Naive thymus-derived CD8-positive, alpha-beta T cell (primary cell): ENCODE data around the gene RCOR1. TPM values are rescaled to one million over a fixed set of nuclear protein-coding genes. Genes with fewer than 3 reads are reported as not detected.
"Not testable (repeated sequence)": the region's sequence is repeated elsewhere in the genome, so short reads cannot be mapped to it uniquely, and the experiment has no call there.

ENCODE experiments used
- ATAC-seq, 2 donors: fragments of 150-1000 bp; cut with Tn5 transposase in 1 of 2; sonication (Bioruptor Pico), chemical (Tn5 transposase) in 1 of 2; 1 replicate in 1 of 2; 2 replicates in 1 of 2; pipeline ENCODE4 v1.10.0; 2021; ENCODE audit warnings: mild to moderate bottlenecking in 2 of 2, moderate library complexity in 2 of 2
- POLR2A ChIA-PET: fragments of 350-600 bp; sonication (Branson Sonifier 250); formaldehyde crosslinking; loops from one replicate; lab custom pipeline; 2021; ENCODE audit warnings: antibody characterized with exemption; lab: Charles Lee
- DNase-seq, 10 donors: peaks; one replicate each; pipeline versions ENCODE4 v3.0.0 to v3.0.0-alpha.2; 2020 to 2022
- H3K27ac Mint-ChIP-seq, 10 donors: one replicate each; pipeline ENCODE4 v1.8.0; 2020 to 2022; ENCODE audit warnings: mild to moderate bottlenecking in 10 of 10, mixed read lengths in 10 of 10, moderate library complexity in 4 of 10, inconsistent platforms in 1 of 10
- H3K27me3 Mint-ChIP-seq, 5 donors: one replicate each; pipeline ENCODE4 v1.8.0; 2021 to 2022; ENCODE audit warnings: mixed read lengths in 5 of 5
- H3K36me3 Mint-ChIP-seq, 3 donors: one replicate each; pipeline ENCODE4 v1.8.0; 2020 to 2022; ENCODE audit warnings: mixed read lengths in 3 of 3, mild to moderate bottlenecking in 2 of 3, inconsistent platforms in 1 of 3
- H3K4me1 Mint-ChIP-seq, 4 donors: one replicate each; pipeline ENCODE4 v1.8.0; 2021 to 2022; ENCODE audit warnings: mixed read lengths in 4 of 4
- H3K4me3 Mint-ChIP-seq, 10 donors: one replicate each; pipeline ENCODE4 v1.8.0; 2020 to 2022; ENCODE audit warnings: mild to moderate bottlenecking in 10 of 10, mixed read lengths in 10 of 10, moderate library complexity in 6 of 10, inconsistent platforms in 1 of 10
- H3K9me3 Mint-ChIP-seq, 9 donors: one replicate each; pipeline ENCODE4 v1.8.0; 2020 to 2022; ENCODE audit warnings: mixed read lengths in 9 of 9, mild to moderate bottlenecking in 3 of 9, inconsistent platforms in 1 of 9, moderate library complexity in 1 of 9
- polyA plus RNA-seq, 3 donors: library from polyadenylated mRNA; unstranded; fragments of 300-500 nt; fragmentation: Illumina TruSeq; gene quantifications; one replicate each; pipeline ENCODE4 v1.2.3, GENCODE V29; 2021
- total RNA-seq, 8 experiments: library from RNA in 2 of 8; stranded (reverse) in 2 of 8; gene quantifications; one replicate each; pipeline ENCODE4 v1.2.3 and lab custom pipeline; 2021 to 2026

The RCOR1 gene
- total RNA-seq (10 to 100 TPM; 21.7 to 24.0 TPM), polyA plus RNA-seq (1 to 10 TPM in 2 of 3 donors, under 1 TPM in 1; 0.43 to 1.2 (median 1.2) TPM), total RNA-seq (lab: John Stamatoyannopoulos, UW) (31.0 to 42.9 (median 39.3) reads per million in 6 experiments)

GRCh38 chr14:102591944-102592762 is at the start of gene RCOR1:
TSS of gene RCOR1 (plus strand) at chr14:102592649. CDS start at chr14:102592887, 238 bp downstream.
- Mint-ChIP-seq H3K4me3 (peak within 1 kb of the TSS; percentile 91 to 98 (median 94)), H3K27ac (peak within 1 kb of the TSS; percentile 86 to 98 (median 97)), H3K9me3 (no peaks in the 10 kb centered on the region), H3K36me3 (peaks cover 0 to 4% (median 0%) of the 10 kb centered on the region in 3 donors), H3K4me1 (peaks cover 15 to 30% (median 23%) of the 10 kb centered on the region in 4 donors), H3K27me3 (no peaks in the 10 kb centered on the region)
- DNase-seq: peak; percentile 93 to 99 (median 98)
- ATAC-seq: peak; percentile 81 to 86
- POLR2A ChIA-PET: interaction anchor here (0.5 to 1.6 kb wide), 5 partner anchors 10 to 67 kb away, joined by 3 to 6 read pairs (median 3); no protein-coding TSS in a partner anchor

- ATAC-seq: no peak
- Mint-ChIP-seq H3K4me3 (peak overlapping the region in 4 of 10 donors; percentile 27 to 68 (median 43)), H3K27me3 (peaks cover 9 to 56% (median 25%) of the 10 kb centered on the region in 5 donors), H3K27ac (no peak overlapping the region), H3K9me3 (peaks cover 0 to 4% (median 0%) of the 10 kb centered on the region in 9 donors), H3K4me1 (peaks cover 0 to 10% (median 5%) of the 10 kb centered on the region in 4 donors), H3K36me3 (peaks cover 0 to 2% (median 0%) of the 10 kb centered on the region in 3 donors)
- no peak for DNase-seq
- POLR2A ChIA-PET: no interaction called here
Observed at GRCh38 chr14:102544046-102544746, 48.3 kb upstream of the RCOR1 start.

- Mint-ChIP-seq H3K4me3 (peak overlapping the region; percentile 25 to 82 (median 66)), H3K4me1 (peaks cover 0 to 10% (median 5%) of the 10 kb centered on the region in 4 donors), H3K9me3 (peaks cover 0 to 4% (median 0%) of the 10 kb centered on the region in 9 donors), H3K27ac (no peak overlapping the region), H3K36me3 (peaks cover 0 to 2% (median 0%) of the 10 kb centered on the region in 3 donors), H3K27me3 (peaks cover 9 to 57% (median 25%) of the 10 kb centered on the region in 5 donors)
- peak in 2 of 10 donors; percentile 10 to 17 for DNase-seq
- peak; percentile 63 to 68 for ATAC-seq
- POLR2A ChIA-PET: no interaction called here
Observed at GRCh38 chr14:102544747-102545460, 47.5 kb upstream of the RCOR1 start.

- Mint-ChIP-seq H3K27ac (peak overlapping the region in 1 of 10 donors; percentile 4), H3K36me3 (peaks cover 0 to 2% (median 0%) of the 10 kb centered on the region in 3 donors), H3K4me3 (peak overlapping the region in 7 of 10 donors; percentile 29 to 71 (median 69)), H3K4me1 (peaks cover 0 to 10% (median 5%) of the 10 kb centered on the region in 4 donors), H3K27me3 (peaks cover 12 to 57% (median 31%) of the 10 kb centered on the region in 5 donors), H3K9me3 (peaks cover 0 to 4% (median 0%) of the 10 kb centered on the region in 9 donors)
- POLR2A ChIA-PET: no interaction called here
- DNase-seq (no peak), ATAC-seq (no peak)
Observed at GRCh38 chr14:102545461-102546265, 46.8 kb upstream of the RCOR1 start.

- peaks cover 0 to 10% (median 5%) of the 10 kb centered on the region in 4 donors for H3K4me1 Mint-ChIP-seq
- POLR2A ChIA-PET: no interaction called here
- DNase-seq (no peak), ATAC-seq (no peak)
- H3K27ac Mint-ChIP-seq: no peak overlapping the region
- peaks cover 0 to 2% (median 0%) of the 10 kb centered on the region in 3 donors for H3K36me3 Mint-ChIP-seq
- H3K9me3 Mint-ChIP-seq: peaks cover 0 to 4% (median 0%) of the 10 kb centered on the region in 9 donors
- peak overlapping the region in 1 of 10 donors; percentile 15 for H3K4me3 Mint-ChIP-seq
- peaks cover 12 to 45% (median 27%) of the 10 kb centered on the region in 5 donors for H3K27me3 Mint-ChIP-seq
Observed at GRCh38 chr14:102548616-102549240, 43.7 kb upstream of the RCOR1 start.

GRCh38 chr14:102550927-102551401 is 41.5 kb upstream of the RCOR1 start:
- H3K9me3 Mint-ChIP-seq, H3K27ac Mint-ChIP-seq, ATAC-seq, H3K36me3 Mint-ChIP-seq, POLR2A ChIA-PET, H3K4me1 Mint-ChIP-seq, DNase-seq, H3K4me3 Mint-ChIP-seq: not testable (repeated sequence)
- peaks cover 5 to 25% (median 14%) of the 10 kb centered on the region in 5 donors for H3K27me3 Mint-ChIP-seq

- Mint-ChIP-seq H3K27ac (peak overlapping the region in 1 of 10 donors; percentile 67), H3K36me3 (no peaks in the 10 kb centered on the region), H3K27me3 (peaks cover 5 to 16% (median 9%) of the 10 kb centered on the region in 5 donors), H3K4me1 (peaks cover 0 to 4% (median 1%) of the 10 kb centered on the region in 4 donors), H3K9me3 (peaks cover 0 to 4% (median 0%) of the 10 kb centered on the region in 9 donors), H3K4me3 (no peak overlapping the region)
- POLR2A ChIA-PET: no interaction called here
- no peak for ATAC-seq
- no peak for DNase-seq
Observed at GRCh38 chr14:102551995-102552705, 40.3 kb upstream of the RCOR1 start.

- Mint-ChIP-seq H3K9me3 (no peaks in the 10 kb centered on the region), H3K36me3 (no peaks in the 10 kb centered on the region), H3K27ac (peak overlapping the region in 9 of 10 donors; percentile 66 to 92 (median 85)), H3K27me3 (peaks cover 0 to 4% (median 2%) of the 10 kb centered on the region in 5 donors), H3K4me3 (peak overlapping the region; percentile 64 to 86 (median 76)), H3K4me1 (peaks cover 0 to 6% (median 1%) of the 10 kb centered on the region in 4 donors)
- DNase-seq (peak; percentile 46 to 85 (median 64)), ATAC-seq (peak; percentile 94 to 95)
- POLR2A ChIA-PET: interaction anchor here (0.7 to 0.8 kb wide), 4 partner anchors 14 to 413 kb away, joined by 3 to 4 read pairs (median 3); no protein-coding TSS in a partner anchor
Observed at GRCh38 chr14:102554821-102555819, 37.3 kb upstream of the RCOR1 start.

GRCh38 chr14:102556098-102556677 is 36.3 kb upstream of the RCOR1 start:
- Mint-ChIP-seq H3K4me1 (peaks cover 0 to 6% (median 2%) of the 10 kb centered on the region in 4 donors), H3K4me3 (peak overlapping the region; percentile 38 to 72 (median 55)), H3K27me3 (no peaks in the 10 kb centered on the region), H3K9me3 (no peaks in the 10 kb centered on the region), H3K27ac (peak overlapping the region in 6 of 10 donors; percentile 7 to 75 (median 44)), H3K36me3 (no peaks in the 10 kb centered on the region)
- ATAC-seq: no peak
- DNase-seq: no peak
- POLR2A ChIA-PET: interaction anchor here (0.7 to 0.8 kb wide), 4 partner anchors 12 to 414 kb away, joined by 3 to 4 read pairs (median 3); no protein-coding TSS in a partner anchor
